Epithelial cell of prostate (primary cell): Measurements from ENCODE around the gene TWIST1.

ENCODE experiments used
- DNase-seq: peaks from one replicate; pipeline ENCODE4 v3.0.0-alpha.2; 2011; ENCODE audit warnings: low read depth, low spot score
- H3K27ac ChIP-seq: fragments of 450-650 bp; 2 replicates; pipeline ENCODE4 v1.5.1; 2017; ENCODE audit warnings: mild to moderate bottlenecking

TWIST1 gene

DNA sequence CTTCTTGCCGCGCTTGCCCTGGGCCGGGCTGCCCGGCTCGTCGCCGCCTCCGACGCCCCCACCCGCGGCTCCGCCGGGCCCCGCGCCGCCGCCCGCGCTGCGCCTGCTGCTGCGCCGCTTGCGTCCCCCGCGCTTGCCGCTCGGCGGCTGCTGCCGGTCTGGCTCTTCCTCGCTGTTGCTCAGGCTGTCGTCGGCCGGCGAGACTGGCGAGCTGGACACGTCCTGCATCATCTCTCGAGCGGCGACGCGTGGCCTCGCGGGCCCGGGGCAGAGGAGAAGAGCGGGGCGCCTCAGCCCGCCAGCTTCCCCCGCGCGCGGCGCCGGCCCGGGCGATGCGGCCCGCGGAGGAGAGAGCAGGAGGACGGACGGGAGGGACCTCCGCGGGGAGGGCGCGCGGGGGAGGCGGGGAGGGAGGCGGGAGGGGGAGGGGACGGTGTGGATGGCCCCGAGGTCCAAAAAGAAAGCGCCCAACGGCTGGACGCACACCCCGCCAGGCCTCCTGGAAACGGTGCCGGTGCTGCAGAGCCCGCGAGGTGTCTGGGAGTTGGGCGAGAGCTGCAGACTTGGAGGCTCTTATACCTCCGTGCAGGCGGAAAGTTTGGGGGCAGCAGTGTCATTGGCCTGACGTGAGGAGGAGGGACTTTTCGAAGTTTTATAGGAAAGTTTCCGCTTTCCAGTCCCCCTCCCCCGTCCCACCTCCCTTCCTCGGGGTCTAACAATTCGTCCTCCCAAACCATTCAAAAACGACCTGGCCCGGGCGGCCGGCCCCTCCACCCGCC lies at the start of gene TWIST1:
Gene TWIST1, minus strand, starts transcription at position 546 of the 779 bp plus-strand sequence. Its CDS starts 315 bp downstream, at position 231.
- no peak for DNase-seq
- no peak within 1 kb of the TSS for H3K27ac ChIP-seq

DNA sequence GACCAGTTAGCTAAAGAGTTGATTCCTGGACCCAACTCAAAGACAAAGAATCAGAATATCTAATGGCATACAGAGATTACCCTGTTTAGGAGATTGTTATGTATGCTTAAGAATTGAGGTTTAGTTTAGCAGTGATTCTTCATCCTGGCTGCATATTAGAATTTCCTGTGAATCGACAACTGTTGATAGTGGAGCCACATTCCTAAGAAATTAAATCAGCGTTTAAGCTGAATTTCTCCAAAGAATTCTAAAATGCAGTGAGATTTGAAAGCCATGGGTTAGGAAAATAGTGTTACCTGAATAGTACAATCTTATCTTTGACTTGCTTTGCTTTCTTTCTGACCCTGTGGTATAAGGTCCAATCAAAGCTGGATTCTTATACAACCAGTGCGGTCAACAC lies 44.2 kb upstream of the TWIST1 start:
- no peak overlapping the region for H3K27ac ChIP-seq
- DNase-seq: no peak

DNA sequence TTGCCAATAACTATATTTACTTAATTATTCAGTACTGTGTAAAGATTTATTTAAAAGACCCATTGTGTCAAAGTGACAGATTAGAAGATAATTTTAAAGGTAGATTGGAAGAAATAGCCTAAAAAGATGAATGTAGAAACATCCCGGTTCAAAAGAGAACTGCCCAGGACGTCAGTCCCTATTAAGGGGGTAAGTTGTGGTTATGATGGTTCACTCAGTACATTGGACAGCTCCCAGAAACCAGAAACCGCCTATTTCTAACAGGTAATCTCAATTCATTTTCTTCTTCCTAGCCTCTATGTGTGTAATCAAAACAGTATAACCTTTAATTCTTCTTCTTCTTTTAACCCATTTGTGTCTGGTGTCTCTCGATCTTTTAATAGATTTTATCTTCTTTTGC lies 29.3 kb upstream of the TWIST1 start:
- no peak for DNase-seq
- H3K27ac ChIP-seq: no peak overlapping the region

DNA sequence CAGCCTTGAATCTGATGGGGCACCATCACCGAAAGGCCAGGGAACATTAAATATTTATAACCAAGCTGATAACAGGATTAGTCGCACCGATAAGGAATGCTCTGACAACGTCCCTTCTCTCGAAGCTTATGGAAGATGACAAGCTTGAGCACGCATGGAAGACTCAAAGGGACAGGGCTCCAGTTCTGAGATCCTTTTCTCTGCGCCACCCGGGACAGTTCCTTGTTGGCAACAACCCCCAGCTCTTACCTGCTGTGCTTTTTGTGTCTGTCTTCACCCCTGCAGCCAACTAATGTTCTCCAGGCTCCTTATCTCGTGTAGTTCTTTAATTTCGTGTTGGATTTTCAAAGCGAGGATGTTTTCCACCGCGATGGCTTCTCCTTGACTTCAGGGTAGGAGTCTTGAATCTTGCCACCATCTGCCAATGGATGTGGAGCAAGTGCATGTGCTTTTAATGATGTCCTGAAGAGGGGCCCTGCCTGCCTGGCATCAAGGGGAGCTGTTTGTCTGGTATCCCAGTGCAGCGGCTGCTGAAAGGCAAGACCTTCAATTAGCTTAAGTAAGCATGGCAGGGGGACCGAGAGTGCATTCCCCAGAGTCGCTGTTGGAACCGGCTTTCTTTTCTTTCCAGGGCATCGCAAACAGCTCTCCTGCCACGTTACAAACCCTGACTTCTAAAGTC lies 28.1 kb upstream of the TWIST1 start:
- no peak for DNase-seq

DNA sequence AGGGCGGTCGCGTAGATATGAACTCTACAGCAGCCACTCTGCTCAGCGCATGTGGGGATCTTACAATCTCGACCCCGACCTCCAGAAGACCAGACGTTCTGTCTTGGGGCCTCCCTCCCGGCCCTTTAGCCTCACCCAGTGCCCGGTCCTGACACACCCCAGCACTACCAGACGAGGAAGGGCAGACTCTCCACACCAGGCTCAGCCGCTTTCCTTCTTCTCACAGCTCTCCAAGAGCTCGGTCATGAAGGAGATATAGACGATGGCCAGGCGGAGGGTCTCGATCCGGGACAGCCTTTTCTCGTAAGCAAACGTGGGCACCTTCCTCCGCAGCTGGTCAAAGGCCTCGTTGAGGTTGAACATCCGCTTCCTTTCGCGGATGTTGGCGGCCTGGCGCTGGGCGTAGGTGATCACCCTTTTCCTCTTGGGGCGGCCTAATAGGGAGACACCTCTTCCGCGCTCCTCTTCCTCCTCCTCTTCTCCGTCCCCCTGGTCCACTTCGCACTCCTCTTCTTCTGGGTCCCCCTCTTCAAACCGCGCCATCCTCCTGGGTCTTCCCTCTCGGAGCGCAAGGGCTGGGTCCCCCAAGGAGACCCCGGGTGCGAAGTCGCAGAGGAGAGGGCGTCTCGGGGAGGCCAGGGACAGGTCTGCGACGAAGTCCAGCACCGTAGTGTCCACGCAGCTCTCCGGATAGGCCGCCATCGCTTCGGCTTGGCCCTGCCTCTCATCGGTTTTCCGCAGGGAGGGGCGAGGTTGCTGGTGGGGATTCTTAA lies 27.4 kb upstream of the TWIST1 start, which contains the start of gene FERD3L:
Gene FERD3L, minus strand, starts transcription at position 761 of the 773 bp plus-strand sequence. Its CDS starts 59 bp downstream, at position 702.
- no peak within 1 kb of the TSS for H3K27ac ChIP-seq
- no peak for DNase-seq

More for the DNA sequence above, 28.1 kb upstream of the TWIST1 start:
- no peak overlapping the region for H3K27ac ChIP-seq

DNA sequence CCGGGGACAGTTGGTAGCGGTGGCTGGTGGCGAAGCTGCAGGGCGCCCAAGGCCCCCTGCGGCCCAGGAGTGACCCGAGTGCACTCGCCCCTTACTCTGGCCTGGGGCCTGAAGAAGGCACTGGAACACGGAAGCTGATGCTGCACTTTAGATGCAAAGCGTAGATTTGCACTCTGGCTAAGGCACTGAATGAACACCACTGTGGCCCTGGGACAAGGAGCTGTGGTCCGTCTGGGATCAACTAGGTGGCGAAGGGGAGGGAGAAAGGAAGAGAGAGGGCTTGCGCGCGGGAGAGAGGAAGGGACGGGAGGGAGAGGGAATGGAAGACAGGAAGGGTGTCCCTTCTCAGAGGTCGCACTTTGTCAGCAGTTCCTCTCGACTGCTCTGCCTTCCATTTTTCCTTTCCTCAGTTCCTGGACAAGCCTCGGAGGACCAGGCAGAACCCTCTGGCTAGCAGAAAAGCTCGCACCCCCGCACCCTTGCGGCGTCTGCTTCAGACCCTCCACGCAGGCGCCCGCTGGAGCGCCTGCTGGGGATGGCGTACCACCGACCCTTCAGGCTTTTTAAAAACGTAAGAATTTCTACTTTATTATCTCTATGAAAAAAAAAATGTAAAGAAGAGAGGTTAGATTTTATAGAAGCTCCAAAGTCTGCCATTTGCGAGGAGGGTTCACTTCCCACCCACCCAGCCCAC lies 26.6 kb upstream of the TWIST1 start:
- H3K27ac ChIP-seq: no peak overlapping the region
- no peak for DNase-seq

DNA sequence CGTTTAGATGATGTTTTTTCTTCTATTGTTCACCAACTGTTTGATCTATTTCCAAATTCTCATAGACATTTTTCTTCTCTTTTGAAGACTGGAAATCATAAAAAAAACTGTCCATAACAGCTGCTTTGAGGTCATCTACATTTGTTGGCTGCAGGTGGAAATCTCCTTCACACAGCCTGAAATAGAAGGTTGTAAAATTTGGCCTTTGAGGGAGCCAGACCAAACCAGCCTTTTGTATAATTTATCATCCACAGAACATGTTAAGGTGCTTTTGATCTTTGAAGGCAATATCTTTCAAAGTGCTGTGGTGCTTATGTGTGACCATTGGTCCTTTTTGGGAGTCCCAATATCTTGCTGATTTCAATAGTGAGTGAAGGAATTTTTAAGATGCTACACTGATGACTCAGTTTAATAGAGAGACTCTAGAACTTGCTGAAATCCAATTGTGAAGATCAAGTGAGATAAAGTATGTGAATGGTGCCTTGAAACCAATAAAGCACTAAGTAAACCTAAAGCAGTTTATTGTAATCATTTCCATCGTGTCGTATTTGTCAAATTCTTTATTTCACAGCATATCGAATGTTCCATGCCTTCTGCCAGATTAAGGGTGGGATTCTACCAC lies 22.4 kb upstream of the TWIST1 start:
- no peak overlapping the region for H3K27ac ChIP-seq
- no peak for DNase-seq

DNA sequence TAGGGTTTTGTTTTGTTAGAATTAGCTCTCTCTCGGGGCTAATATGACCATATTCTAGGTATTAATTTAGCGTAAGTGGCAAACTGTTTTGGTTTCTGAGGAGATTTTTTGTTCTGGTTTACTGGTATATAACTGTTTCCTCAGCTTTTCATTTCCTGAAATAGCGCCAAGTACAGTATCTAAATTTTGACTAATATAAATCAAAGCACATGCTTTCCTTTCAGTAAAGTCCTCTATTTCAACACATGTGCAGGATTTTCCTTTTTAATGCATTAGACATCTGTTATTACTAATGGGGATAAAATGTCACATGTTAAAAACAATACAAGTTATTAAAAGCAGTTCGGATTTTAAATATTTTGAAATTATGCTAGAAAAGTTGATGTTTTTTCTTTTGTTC lies 16.4 kb upstream of the TWIST1 start:
- no peak for DNase-seq

DNA sequence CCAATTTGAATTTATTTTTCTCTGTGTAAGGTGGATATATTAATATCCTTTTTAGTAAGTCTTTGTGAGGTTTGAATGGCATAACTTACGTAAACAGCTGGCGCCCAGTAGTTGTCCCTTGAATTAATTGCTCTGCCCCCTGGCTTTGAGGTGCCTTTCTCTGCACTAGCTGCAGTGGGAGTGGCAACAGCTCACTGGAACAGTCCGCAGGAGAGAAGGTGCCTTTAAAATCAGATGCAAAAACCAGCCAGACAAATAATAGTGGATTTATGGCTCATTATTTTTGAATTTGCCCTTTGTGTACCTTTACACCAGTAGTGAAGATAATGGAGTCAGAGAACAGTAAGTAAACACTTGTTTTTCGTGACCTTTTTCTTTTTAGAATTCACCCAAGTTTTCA lies 16.0 kb upstream of the TWIST1 start:
- H3K27ac ChIP-seq: no peak overlapping the region
- no peak for DNase-seq

More for the DNA sequence above, 16.4 kb upstream of the TWIST1 start:
- H3K27ac ChIP-seq: no peak overlapping the region

DNA sequence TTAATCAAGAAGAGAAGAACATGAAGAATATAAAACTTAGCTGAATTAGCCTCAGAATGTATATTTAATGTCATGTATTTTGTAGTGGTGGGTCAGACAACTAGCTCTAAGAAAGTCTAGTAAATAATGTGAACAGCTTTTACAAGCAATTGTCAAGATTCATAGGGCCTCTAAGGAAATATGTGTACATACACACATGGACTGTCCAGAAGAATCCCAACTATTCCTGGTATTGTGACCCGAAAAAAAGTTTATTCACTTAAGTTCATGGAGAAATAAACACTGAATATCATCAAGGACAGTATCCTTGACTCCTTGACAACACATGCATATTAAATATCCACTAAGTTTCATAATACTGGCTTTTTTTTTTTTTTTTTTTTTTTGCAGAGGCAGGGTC lies 11.4 kb upstream of the TWIST1 start:
- no peak overlapping the region for H3K27ac ChIP-seq
- DNase-seq: no peak

DNA sequence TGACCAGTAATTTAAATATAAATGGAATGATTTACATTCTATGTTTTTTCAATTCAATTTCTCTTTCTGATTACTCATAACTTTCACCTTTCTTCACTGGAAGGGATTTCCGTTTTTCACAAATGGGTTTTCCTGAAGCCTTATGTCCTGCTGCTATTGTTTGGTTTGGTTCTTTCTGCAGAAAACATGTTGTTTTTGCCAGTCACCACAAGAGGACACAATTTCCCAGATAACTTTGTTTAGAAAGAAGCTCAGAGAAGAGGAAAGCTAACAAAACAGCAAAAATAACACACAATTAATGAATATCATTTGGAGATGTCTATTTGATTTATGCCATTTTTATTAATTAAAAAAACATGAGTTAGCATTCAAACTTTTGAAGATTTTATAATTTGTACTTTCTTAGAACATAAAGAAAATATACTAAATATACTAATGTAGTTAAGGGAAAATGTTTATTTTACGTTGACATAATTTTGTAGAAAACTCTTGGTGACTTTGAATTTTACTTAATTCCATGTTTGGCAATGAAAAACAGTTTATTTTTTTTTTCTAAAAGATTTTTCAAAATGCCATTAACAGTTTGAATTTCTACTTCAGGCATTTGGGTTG lies 4.6 kb upstream of the TWIST1 start:
- no peak for DNase-seq

DNA sequence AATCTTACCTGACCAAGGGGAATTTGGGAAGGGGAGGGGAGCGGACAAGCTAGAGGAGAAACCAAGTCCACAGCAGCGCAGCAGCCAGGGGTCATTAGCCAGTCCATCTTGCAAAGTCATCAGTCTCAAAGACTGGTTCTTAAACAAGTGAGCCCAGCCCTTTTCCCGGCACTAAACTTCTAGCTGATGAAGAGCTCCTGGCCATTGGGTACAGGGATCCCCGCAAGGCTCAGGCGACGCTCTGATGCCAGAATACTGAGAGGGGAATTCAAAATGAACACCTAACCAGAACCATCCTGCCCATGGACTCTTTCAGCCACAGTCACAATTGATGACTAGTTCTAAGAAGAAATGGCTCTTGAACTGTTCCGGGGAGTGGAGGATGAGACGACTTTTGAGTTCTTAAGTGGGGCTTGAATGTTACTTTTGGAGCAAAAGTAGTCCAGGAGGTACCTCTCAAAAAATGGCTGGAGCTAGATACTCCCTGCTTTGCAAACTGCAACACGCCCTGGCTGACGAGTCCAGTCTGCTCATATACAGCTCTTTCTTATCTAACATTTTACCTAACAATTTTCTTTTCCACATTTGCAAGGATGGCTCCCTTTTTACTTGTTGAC lies 2.5 kb upstream of the TWIST1 start:
- H3K27ac ChIP-seq: no peak overlapping the region
- no peak for DNase-seq

More for the DNA sequence above, 4.6 kb upstream of the TWIST1 start:
- no peak overlapping the region for H3K27ac ChIP-seq

DNA sequence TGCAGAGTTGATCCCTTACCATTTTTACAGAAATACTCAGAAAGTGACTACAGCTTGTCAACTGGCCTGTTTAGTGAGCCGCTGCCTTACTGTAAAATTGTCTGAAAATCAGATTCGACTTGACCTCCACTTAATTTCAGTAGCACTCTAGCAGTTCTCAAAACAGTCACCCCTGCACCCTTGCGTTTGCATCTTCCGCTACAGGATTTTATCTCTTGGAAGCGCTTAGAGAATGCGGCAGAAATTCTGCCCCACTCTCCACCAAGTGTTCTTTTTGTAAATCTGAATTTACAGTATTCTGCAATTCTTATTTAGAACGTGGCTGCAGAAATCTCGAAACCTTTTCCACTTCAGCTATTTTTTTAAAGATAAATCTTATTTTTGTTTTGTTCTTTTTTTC lies 1.9 kb upstream of the TWIST1 start:
- H3K27ac ChIP-seq: no peak overlapping the region
- DNase-seq: no peak

DNA sequence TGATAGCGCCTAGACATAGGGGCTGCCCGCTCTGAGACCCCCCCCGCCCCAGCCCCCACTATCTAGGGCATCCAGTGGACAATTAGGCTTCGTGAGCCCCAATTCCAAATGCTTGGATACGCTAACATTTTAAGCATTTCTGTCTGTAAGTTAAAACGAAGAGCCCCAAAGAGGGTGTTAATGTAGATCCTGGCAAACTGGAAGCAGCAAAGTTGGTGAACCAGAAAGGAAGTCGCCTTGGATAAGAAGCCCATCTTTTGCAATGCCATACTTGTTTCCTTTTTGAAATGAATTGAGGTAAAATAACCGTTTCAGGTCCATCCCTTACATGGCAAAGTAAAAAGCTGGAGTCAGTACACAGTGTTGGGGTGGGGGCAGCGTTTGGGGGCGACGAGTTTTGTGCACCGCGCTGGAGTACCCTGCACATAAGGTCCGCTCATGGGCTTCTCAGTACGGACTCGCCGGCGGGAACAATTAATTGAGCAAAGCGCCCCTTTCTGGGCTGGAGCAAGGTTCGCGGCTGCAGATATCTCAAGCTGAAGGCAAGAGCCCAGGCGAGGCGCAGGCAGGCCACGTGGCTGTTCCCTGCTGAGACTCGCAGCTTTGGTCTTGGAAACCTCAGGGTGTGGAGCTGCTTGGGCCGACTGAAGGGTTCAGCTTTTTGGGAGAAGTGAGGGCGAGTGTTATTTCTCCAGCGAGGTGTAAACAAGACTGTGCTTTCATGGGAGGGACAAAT lies 1.4 kb upstream of the TWIST1 start:
- H3K27ac ChIP-seq: no peak overlapping the region
- no peak for DNase-seq

DNA sequence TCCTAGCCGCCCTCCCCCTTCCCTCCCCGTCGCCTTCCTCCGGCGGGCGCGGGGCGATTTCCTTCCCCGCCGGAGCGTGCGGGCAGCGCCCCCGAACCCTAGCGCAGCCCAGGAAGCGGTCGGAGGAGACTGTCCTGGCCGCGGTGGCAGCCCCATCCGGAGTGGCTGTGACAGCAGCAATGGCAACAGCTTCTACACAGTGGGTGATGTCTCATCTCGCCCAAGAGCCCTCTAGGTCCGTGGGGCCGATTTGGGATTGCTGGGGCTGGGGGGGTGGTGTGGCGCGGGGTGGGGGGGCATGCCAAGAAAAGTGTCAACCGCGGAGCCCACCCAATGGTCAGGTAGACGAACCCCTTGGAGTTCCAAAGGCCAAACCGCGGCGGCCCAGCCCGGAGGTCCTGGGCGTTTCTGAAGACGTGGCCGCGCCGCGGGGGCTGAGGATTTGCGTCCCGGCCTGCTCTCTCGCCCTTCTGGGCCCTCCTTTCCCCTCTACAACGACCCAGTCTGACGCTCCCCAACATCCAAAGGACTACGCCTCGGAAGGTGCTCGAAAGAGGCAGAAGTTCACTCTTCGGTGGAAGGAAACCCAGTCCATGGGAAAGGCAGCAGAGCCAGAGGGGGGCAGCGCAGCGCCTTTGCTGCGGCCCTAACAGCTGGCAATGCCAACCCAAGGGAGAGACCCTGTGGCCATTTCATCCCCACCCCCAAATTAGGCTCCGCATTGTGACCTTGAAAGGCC lies 603 bp upstream of the TWIST1 start:
- DNase-seq: no peak
- no peak overlapping the region for H3K27ac ChIP-seq

DNA sequence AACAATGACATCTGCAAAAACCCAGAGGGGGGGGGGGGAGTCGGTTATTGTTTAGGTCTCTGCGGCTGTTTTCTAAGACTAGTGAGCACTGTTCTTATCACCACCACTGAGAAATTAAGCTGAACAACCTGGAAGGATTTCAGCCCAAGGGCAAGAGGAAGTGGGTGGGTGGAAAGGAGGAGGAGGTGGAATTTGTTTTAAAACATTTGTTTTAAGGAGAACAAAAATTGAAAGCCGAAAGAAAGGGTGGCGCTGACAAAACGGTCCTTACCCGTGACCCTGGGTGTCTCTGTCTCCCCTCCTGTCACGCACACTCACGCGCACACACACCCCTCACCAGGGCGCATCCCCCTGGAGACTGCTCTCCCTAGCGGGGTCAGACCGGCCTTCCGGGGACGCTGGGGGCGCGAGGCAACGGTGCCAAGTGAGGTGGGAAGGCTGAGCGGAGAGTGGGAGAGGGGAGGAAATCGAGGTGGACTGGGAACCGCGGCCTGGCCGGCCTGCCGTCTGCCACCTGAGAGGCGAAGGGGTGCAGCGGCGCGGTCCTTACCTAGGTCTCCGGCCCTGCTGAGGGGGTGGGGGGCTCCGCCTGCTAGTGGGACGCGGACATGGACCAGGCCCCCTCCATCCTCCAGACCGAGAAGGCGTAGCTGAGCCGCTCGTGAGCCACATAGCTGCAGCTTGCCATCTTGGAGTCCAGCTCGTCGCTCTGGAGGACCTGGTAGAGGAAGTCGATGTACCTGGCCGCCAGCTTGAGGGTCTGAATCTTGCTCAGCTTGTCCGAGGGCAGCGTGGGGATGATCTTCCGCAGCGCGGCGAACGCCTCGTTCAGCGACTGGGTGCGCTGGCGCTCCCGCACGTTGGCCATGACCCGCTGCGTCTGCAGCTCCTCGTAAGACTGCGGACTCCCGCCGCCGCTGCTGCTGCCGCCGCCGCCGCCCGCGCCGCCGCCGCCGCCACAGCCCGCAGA lies 1.0 kb downstream of the TWIST1 start:
- DNase-seq: no peak
- H3K27ac ChIP-seq: no peak overlapping the region

DNA sequence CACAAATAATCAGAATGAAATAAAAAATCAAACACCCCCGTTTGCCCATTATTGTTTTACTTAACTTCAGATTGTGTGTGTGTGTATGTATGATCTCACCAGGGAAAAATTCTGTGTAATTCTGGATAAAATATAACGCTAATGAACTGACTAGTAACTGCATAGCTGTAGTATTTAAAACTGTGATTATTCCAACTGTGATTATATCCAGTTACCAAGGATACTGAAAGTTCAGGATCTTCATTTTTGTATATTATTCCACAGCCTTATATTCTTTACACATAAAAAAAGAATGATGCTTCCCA lies 2.9 kb downstream of the TWIST1 start:
- no peak overlapping the region for H3K27ac ChIP-seq
- no peak for DNase-seq
